Mucosa of descending colon (tissue), 3 donors: ENCODE results near the gene LRRIQ4. TPM values are rescaled to one million over a fixed set of nuclear protein-coding genes. Genes with fewer than 3 reads are reported as not detected.
A peak's percentile ranks its signal among the peaks of the same experiment; 100 is the strongest.

Experiments
- ATAC-seq: fragments of 200-7000 bp; cut with Tn5 transposase; one replicate; pipeline ENCODE4 v1.9.1; 2020; ENCODE audit warnings: mild to moderate bottlenecking, moderate library complexity
- DNase-seq, 3 donors: peaks; one replicate each; pipeline ENCODE4 v3.0.0-alpha.2; 2020
- H3K36me3 ChIP-seq: fragments of 200-600 bp; one replicate; pipeline ENCODE4 v1.8.0; 2021; ENCODE audit warnings: low read depth, mild to moderate bottlenecking
- H3K4me1 ChIP-seq: fragments of 200-600 bp; one replicate; pipeline ENCODE4 v1.8.0; 2021; ENCODE audit warnings: low read depth, mild to moderate bottlenecking
- H3K4me3 ChIP-seq: fragments of 200-600 bp; one replicate; pipeline ENCODE4 v1.8.0; 2021; ENCODE audit warnings: mild to moderate bottlenecking
- H3K9me3 ChIP-seq: fragments of 200-600 bp; one replicate; pipeline ENCODE4 v1.8.0; 2021; ENCODE audit warnings: mild to moderate bottlenecking
- CTCF ChIP-seq: fragments of 200-600 bp; IDR thresholded peaks from one replicate; pipeline ENCODE4 v1.8.0; 2022; ENCODE audit warnings: antibody characterized with exemption, mild to moderate bottlenecking
- intact Hi-C, 2 donors: fragments of 100-400 bp; cut with DNase I in 1 of 2; cut with micrococcal nuclease in 1 of 2; formaldehyde crosslinking; loops; one replicate each; pipeline versions ENCODE4 v1.11.0 to v1.11.1; 2022; cut with DNase I, micrococcal nuclease
- total RNA-seq, 3 donors: library from RNA; stranded (reverse); fragmentation: NEBNext Ultra II Directional in 2 of 3; extraction: Animal tissue kit (Norgen Biotek cat#: 25700) in 2 of 3; gene quantifications; one replicate each; pipeline versions ENCODE4 v1.2.1 to v1.2.4, GENCODE V29; 2021 to 2023
- donor health status: DM: no; HTN: no; CAD: no; lungs with moderate emphysema.
- donor health status: DM: no; HTN: no; CAD: no.
- donor health status: DM: no; HTN: yes; CAD: no.

The LRRIQ4 gene
- total RNA-seq, 3 donors from 2014 or later, result 0.22 TPM; not detected in 2

GRCh38 chr3:169780742-169781141, 31.9 kb upstream of the LRRIQ4 start:
- no peak for ATAC-seq
- no peak for TF ChIP-seq CTCF
- Histone ChIP-seq H3K36me3 (peaks cover 3% of the 10 kb centered on the region), H3K4me1 (peaks cover 6% of the 10 kb centered on the region), H3K9me3 (no peaks in the 10 kb centered on the region), H3K4me3 (no peak overlapping the region)
- DNase-seq, result no peak
- intact Hi-C loops, result no loop called here

- Histone ChIP-seq H3K4me3 (no peak overlapping the region), H3K9me3 (no peaks in the 10 kb centered on the region), H3K4me1 (peaks cover 6% of the 10 kb centered on the region), H3K36me3 (peaks cover 3% of the 10 kb centered on the region)
- no peak for TF ChIP-seq CTCF
- intact Hi-C loops, result no loop called here
- DNase-seq (no peak), ATAC-seq (peak; percentile 51)
Measured at GRCh38 chr3:169781209-169781855, 31.3 kb upstream of the LRRIQ4 start.

GRCh38 chr3:169787120-169787519, 25.6 kb upstream of the LRRIQ4 start:
- no peak for ATAC-seq
- intact Hi-C loops, result no loop called here
- no peaks in the 10 kb centered on the region for H3K36me3 ChIP-seq
- no peaks in the 10 kb centered on the region for H3K9me3 ChIP-seq
- DNase-seq, result no peak
- no peaks in the 10 kb centered on the region for H3K4me1 ChIP-seq
- no peak for TF ChIP-seq CTCF
- H3K4me3 ChIP-seq, result no peak overlapping the region

DNA sequence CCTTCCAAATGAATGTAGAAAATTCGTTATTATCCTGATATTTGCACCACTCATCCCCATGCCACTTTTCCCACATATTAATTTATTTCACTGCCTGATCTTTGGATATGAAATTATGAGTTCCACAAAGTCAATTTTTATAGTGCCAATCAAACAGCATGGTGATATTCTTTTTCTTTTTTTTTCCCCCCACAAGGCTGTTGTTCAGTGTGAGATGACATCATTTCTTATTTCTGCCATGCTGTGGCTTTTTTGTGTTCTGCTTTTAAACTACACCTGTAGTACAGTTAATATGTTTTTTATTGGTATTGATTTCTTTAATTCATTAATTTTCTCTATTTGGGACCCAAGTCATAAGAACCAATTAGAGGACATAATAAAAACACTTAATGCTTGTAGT, 24.9 kb upstream of the LRRIQ4 start:
- no peak for TF ChIP-seq CTCF
- Histone ChIP-seq H3K4me1 (no peaks in the 10 kb centered on the region), H3K36me3 (no peaks in the 10 kb centered on the region), H3K4me3 (no peak overlapping the region), H3K9me3 (no peaks in the 10 kb centered on the region)
- DNase-seq, result no peak
- ATAC-seq, result no peak
- intact Hi-C loops, result no loop called here

DNA sequence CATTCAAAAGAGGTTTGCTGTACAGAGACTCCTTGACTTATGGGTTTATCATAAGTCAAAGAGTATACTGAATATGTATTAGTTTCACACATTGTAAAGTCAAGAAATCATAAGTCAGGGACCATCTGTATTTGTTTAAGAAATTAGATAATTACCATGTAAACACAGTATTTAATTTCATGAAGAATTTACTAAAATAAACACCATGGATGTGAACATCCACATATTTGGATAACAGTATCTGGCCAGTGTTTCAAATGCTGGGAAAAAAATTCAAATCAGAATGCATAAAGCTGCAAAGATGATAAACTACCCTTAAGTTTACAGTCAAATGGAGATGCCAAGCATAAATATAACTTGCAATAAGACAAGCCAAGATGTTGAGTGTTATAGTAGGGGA, 22.5 kb upstream of the LRRIQ4 start:
- intact Hi-C loops, result no loop called here
- Histone ChIP-seq H3K4me3 (no peak overlapping the region), H3K36me3 (no peaks in the 10 kb centered on the region), H3K9me3 (no peaks in the 10 kb centered on the region), H3K4me1 (no peaks in the 10 kb centered on the region)
- DNase-seq (no peak), ATAC-seq (no peak)
- TF ChIP-seq CTCF, result no peak
